Measurements from ENCODE around the gene PBX4.

DNA sequence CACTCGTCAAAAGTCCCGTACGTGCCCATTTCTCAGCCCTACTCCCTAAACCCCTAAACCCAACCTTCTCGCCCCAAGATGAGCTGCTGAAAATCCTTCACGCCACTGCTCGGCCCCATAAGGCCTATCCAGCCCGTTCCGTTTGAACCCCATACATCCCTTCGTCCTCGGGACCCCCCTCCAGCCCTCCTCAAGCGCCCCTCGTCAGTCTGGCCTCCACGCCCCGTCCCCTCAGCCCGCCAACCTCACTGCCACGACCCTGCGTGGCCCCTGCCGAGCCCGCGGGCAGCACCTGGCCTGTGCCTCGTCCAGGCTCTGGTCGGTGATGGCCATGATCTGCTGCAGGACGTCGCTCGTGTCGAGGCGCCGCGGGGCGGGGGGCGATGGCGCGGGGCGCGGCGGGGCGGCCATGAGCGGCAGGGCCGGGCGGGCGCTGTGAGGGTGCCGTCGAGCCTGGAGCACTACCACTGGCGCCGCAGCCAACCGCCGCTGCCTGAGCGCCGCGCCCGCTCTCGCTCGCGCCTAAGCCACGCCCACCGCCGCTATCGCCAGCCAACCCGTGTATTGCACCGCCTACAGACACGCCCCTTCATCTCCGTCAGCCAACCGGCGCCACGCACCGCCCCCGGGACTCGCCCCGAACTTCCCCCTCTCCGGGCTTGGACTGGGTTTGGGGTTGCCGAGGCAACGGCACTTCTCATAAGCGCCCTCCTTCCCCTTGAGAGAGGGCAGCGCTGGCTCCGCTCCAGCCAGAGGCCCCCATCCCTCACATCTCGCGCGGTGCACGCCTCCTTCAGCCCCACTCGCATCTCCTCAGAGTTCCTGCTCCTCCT lies at the start of gene PBX4:
- TF ChIP-seq, protein P1, sequence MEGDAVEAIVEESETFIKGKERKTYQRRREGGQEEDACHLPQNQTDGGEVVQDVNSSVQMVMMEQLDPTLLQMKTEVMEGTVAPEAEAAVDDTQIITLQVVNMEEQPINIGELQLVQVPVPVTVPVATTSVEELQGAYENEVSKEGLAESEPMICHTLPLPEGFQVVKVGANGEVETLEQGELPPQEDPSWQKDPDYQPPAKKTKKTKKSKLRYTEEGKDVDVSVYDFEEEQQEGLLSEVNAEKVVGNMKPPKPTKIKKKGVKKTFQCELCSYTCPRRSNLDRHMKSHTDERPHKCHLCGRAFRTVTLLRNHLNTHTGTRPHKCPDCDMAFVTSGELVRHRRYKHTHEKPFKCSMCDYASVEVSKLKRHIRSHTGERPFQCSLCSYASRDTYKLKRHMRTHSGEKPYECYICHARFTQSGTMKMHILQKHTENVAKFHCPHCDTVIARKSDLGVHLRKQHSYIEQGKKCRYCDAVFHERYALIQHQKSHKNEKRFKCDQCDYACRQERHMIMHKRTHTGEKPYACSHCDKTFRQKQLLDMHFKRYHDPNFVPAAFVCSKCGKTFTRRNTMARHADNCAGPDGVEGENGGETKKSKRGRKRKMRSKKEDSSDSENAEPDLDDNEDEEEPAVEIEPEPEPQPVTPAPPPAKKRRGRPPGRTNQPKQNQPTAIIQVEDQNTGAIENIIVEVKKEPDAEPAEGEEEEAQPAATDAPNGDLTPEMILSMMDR (IDR thresholded peaks at IDR 0.05): no peak
- no peak for TF ChIP-seq EZH2 (IDR thresholded peaks at IDR 0.05; ENCODE audit: borderline replicate concordance, insufficient read depth, low read depth, low read length, poor library complexity, severe bottlenecking)
